B cell (primary cell): ENCODE measurements around the gene DYNLT3. TPM values are rescaled to one million over a fixed set of nuclear protein-coding genes. Genes with fewer than 3 reads are reported as not detected.

ENCODE experiments used
- ATAC-seq: fragments of 200-7000 bp; cut with Tn5 transposase; one replicate; pipeline ENCODE4 v1.10.0; 2021; ENCODE audit warnings: low read depth, mild to moderate bottlenecking, moderate number of reproducible peaks, moderate library complexity
- CTCF ChIA-PET: fragments of 350-600 bp; sonication (Branson Sonifier 250); formaldehyde crosslinking; loops from one replicate; lab custom pipeline; 2021; ENCODE audit warnings: antibody characterized with exemption, inconsistent platforms; lab: Charles Lee
- POLR2A ChIA-PET: fragments of 350-600 bp; sonication (Branson Sonifier 250); formaldehyde crosslinking; loops from one replicate; lab custom pipeline; 2021; ENCODE audit warnings: antibody characterized with exemption; lab: Charles Lee
- DNase-seq: peaks from one replicate; pipeline ENCODE4 v3.0.0; 2013
- H2AFZ ChIP-seq: 2 replicates; pipeline ENCODE4 v1.6.1; 2012; ENCODE audit warnings: mild to moderate bottlenecking, low read depth, low read length; ENCODE audit not compliant: insufficient read depth, poor library complexity, severe bottlenecking
- H3K27ac ChIP-seq, 2 donors: 1 replicate in 1 of 2; 2 replicates in 1 of 2; pipeline ENCODE4 v1.5.1; 2012 to 2013; ENCODE audit warnings: low read length in 2 of 2, mild to moderate bottlenecking in 2 of 2, moderate library complexity in 1 of 2
- H3K27me3 ChIP-seq, 4 experiments: fragments of 200-600 bp in 1 of 4; sonication (generic) in 1 of 4; replicated peaks in 1 of 4; 1 replicate in 2 of 4; 2 replicates in 2 of 4; pipeline versions ENCODE4 v1.6.1 to v1.7.0; 2013 to 2016; ENCODE audit warnings: low read length in 3 of 4, mild to moderate bottlenecking in 2 of 4, mixed read lengths in 1 of 4, moderate library complexity in 1 of 4; ENCODE audit not compliant: insufficient read depth in 4 of 4, control insufficient read depth in 3 of 4; ENCODE audit errors: control extremely low read depth in 1 of 4
- H3K36me3 ChIP-seq, 2 experiments: replicated peaks in 1 of 2; 1 replicate in 1 of 2; 2 replicates in 1 of 2; pipeline versions ENCODE4 v1.6.1 to v1.7.1; 2013; ENCODE audit warnings: low read length in 1 of 2; ENCODE audit not compliant: insufficient read depth in 2 of 2, control insufficient read depth in 1 of 2; ENCODE audit errors: control extremely low read depth in 1 of 2, extremely low read depth in 1 of 2
- H3K4me1 ChIP-seq, 2 donors: fragments of 200-600 bp in 1 of 2; sonication (generic) in 1 of 2; 1 replicate in 1 of 2; 2 replicates in 1 of 2; pipeline versions ENCODE4 v1.5.1 to v1.6.1; 2013 to 2017; ENCODE audit warnings: low read length in 2 of 2; ENCODE audit not compliant: control insufficient read depth in 2 of 2, insufficient read depth in 2 of 2
- H3K4me2 ChIP-seq: replicated peaks from 2 replicates; pipeline ENCODE3; 2012; ENCODE audit warnings: mild to moderate bottlenecking, low read depth, low read length; ENCODE audit not compliant: poor library complexity, severe bottlenecking
- H3K4me3 ChIP-seq, 5 experiments: fragments of 200-600 bp in 1 of 5; sonication (generic) in 1 of 5; 1 replicate in 3 of 5; 2 replicates in 2 of 5; pipeline versions ENCODE4 v1.5.1 to v1.7.0; 2011 to 2016; ENCODE audit warnings: low read length in 4 of 5, mild to moderate bottlenecking in 4 of 5, low read depth in 2 of 5, control low read depth in 1 of 5, moderate library complexity in 1 of 5; ENCODE audit not compliant: insufficient read depth in 1 of 5; ENCODE audit errors: control extremely low read depth in 1 of 5, extremely low read depth in 1 of 5
- H3K79me2 ChIP-seq: fragments of 200-600 bp; sonication (generic); one replicate; pipeline ENCODE4 v1.6.0; 2016; ENCODE audit warnings: low read length; ENCODE audit not compliant: control insufficient read depth, insufficient read depth
- H3K9ac ChIP-seq: fragments of 200-600 bp; sonication (generic); 2 replicates; pipeline ENCODE4 v1.6.1; 2017; ENCODE audit warnings: mild to moderate bottlenecking, low read length, moderate library complexity
- H3K9me3 ChIP-seq, 3 donors: one replicate each; pipeline versions ENCODE4 v1.6.1 to v1.7.1; 2013; ENCODE audit warnings: low read length in 2 of 3; ENCODE audit not compliant: control insufficient read depth in 2 of 3, insufficient read depth in 1 of 3; ENCODE audit errors: control extremely low read depth in 1 of 3
- H4K20me1 ChIP-seq: 2 replicates; pipeline ENCODE4 v1.6.0; 2012; ENCODE audit warnings: mild to moderate bottlenecking, low read length; ENCODE audit not compliant: insufficient read depth, control insufficient read depth, poor library complexity, severe bottlenecking
- H3K27ac Mint-ChIP-seq: one replicate; pipeline ENCODE4 v1.8.0; 2021; ENCODE audit warnings: mixed read lengths
- H3K27me3 Mint-ChIP-seq: one replicate; pipeline ENCODE4 v1.8.0; 2021; ENCODE audit warnings: mixed read lengths
- H3K4me1 Mint-ChIP-seq: one replicate; pipeline ENCODE4 v1.8.0; 2021; ENCODE audit warnings: mixed read lengths
- H3K4me3 Mint-ChIP-seq: one replicate; pipeline ENCODE4 v1.8.0; 2021; ENCODE audit warnings: mixed read lengths
- H3K9me3 Mint-ChIP-seq: one replicate; pipeline ENCODE4 v1.8.0; 2022; ENCODE audit warnings: mixed read lengths; ENCODE audit not compliant: insufficient read depth
- EZH2 ChIP-seq: IDR thresholded peaks from 2 replicates; pipeline ENCODE4 v1.6.1; 2012; ENCODE audit warnings: borderline replicate concordance, low read depth, mild to moderate bottlenecking, moderate library complexity, low read length; ENCODE audit not compliant: insufficient read depth, poor library complexity, severe bottlenecking
- WGBS: methylation state at CpG from one replicate; pipeline ENCODE4 v1.1.5; 2013; ENCODE audit warnings: missing lambda C conversion rate; ENCODE audit not compliant: insufficient coverage; 5-methylcytosine and 5-hydroxymethylcytosine counted together
- intact Hi-C: fragments of 100-400 bp; cut with micrococcal nuclease; formaldehyde crosslinking; loops from one replicate; pipeline ENCODE4 v1.10.0; 2022
- polyA plus RNA-seq: library from polyadenylated mRNA; depleted of rRNA; stranded (reverse); fragments of >200 nt; gene quantifications from 2 replicates; pipeline ENCODE4 v1.2.3, GENCODE V29; 2012
- total RNA-seq, 2 donors: library from RNA; stranded (reverse); fragments of 120-200 nt in 1 of 2; gene quantifications; 1 replicate in 1 of 2; 2 replicates in 1 of 2; pipeline versions ENCODE4 v1.2.3 to v1.2.4, GENCODE V29; 2013 to 2022
- TF ChIP-seq, protein P1 (sequence below): fragments of 200-600 bp; IDR thresholded peaks from one replicate; pipeline ENCODE4 v1.8.0; 2022; ENCODE audit warnings: antibody characterized with exemption, mild to moderate bottlenecking

The DYNLT3 gene
- total and polyA plus RNA-seq, 2 donors (not counting 1 experiment from before 2014, with no cell fraction given): 15.3 to 20.4 TPM

GRCh38 chrX:37829721-37830120 lies 17.6 kb downstream of the DYNLT3 start:
- POLR2A ChIA-PET: no interaction called here
- WGBS: no CpG with 5 or more reads among the region's 1 CpG
- H3K27me3 ChIP-seq: no peaks in the 10 kb centered on the region
- no peak for ATAC-seq
- Mint-ChIP-seq H3K27ac (no peak overlapping the region), H3K4me3 (no peak overlapping the region), H3K27me3 (no peaks in the 10 kb centered on the region), H3K4me1 (peaks cover 19% of the 10 kb centered on the region), H3K9me3 (no peaks in the 10 kb centered on the region)
- TF ChIP-seq EZH2: no peak
- TF ChIP-seq, protein P1, sequence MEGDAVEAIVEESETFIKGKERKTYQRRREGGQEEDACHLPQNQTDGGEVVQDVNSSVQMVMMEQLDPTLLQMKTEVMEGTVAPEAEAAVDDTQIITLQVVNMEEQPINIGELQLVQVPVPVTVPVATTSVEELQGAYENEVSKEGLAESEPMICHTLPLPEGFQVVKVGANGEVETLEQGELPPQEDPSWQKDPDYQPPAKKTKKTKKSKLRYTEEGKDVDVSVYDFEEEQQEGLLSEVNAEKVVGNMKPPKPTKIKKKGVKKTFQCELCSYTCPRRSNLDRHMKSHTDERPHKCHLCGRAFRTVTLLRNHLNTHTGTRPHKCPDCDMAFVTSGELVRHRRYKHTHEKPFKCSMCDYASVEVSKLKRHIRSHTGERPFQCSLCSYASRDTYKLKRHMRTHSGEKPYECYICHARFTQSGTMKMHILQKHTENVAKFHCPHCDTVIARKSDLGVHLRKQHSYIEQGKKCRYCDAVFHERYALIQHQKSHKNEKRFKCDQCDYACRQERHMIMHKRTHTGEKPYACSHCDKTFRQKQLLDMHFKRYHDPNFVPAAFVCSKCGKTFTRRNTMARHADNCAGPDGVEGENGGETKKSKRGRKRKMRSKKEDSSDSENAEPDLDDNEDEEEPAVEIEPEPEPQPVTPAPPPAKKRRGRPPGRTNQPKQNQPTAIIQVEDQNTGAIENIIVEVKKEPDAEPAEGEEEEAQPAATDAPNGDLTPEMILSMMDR: no peak
- H3K4me1 ChIP-seq: peaks cover 7 to 13% of the 10 kb centered on the region in 2 donors
- DNase-seq: no peak
- H2AFZ ChIP-seq: no peak overlapping the region
- no peaks in the 10 kb centered on the region for H4K20me1 ChIP-seq
- no peak overlapping the region for H3K27ac ChIP-seq
- H3K4me2 ChIP-seq: no peak overlapping the region
- no peaks in the 10 kb centered on the region for H3K36me3 ChIP-seq
- intact Hi-C loops: loop anchor here (5.0 kb wide), 1 partner anchor 142 kb away; the partner anchor contains the start of gene XK
- no peak overlapping the region for H3K9ac ChIP-seq
- H3K4me3 ChIP-seq: no peak overlapping the region
- CTCF ChIA-PET: interaction anchor here (0.5 to 2.8 kb wide), 2 partner anchors 81 to 85 kb away, joined by 5 to 23 read pairs; no protein-coding TSS in a partner anchor
- no peaks in the 10 kb centered on the region for H3K9me3 ChIP-seq
- H3K79me2 ChIP-seq: no peaks in the 10 kb centered on the region

- Histone ChIP-seq H3K9me3 (no peaks in the 10 kb centered on the region), H4K20me1 (no peaks in the 10 kb centered on the region), H3K9ac (peak overlapping the region; percentile 0), H3K79me2 (no peaks in the 10 kb centered on the region), H3K27me3 (no peaks in the 10 kb centered on the region), H3K36me3 (no peaks in the 10 kb centered on the region), H3K4me2 (peak overlapping the region; percentile 42), H3K4me3 (peak overlapping the region in 1 of 5 experiments; percentile 24), H2AFZ (no peak overlapping the region), H3K27ac (no peak overlapping the region), H3K4me1 (peaks cover 23 to 26% of the 10 kb centered on the region in 2 donors)
- POLR2A ChIA-PET: interaction anchor here (4.3 kb wide), 1 partner anchor 80 kb away, joined by 18 read pairs; no protein-coding TSS in a partner anchor
- ATAC-seq (peak; percentile 87), DNase-seq (peak; percentile 68)
- no CpG with 5 or more reads among the region's 3 CpGs for WGBS
- CTCF ChIA-PET: interaction anchor here (0.8 to 5.5 kb wide), 24 partner anchors 8 to 502 kb away, joined by 3 to 279 read pairs (median 6); partner anchors contain the start of gene RPGR
- H3K4me1 Mint-ChIP-seq: peaks cover 49% of the 10 kb centered on the region
- no peaks in the 10 kb centered on the region for H3K27me3 Mint-ChIP-seq
- no peaks in the 10 kb centered on the region for H3K9me3 Mint-ChIP-seq
- no peak for TF ChIP-seq EZH2
- TF ChIP-seq, protein P1: peak; percentile 78
- intact Hi-C loops: loop anchor here (1.0 to 5.0 kb wide), 4 partner anchors 80 to 341 kb away; partner anchors contain the start of gene XK
- peak overlapping the region; percentile 21 for H3K4me3 Mint-ChIP-seq
- H3K27ac Mint-ChIP-seq: peak overlapping the region; percentile 85
Measured at GRCh38 chrX:37825215-37825842, 22.0 kb downstream of the DYNLT3 start.
